Peyer's patch (tissue), 4 donors: Measurements from ENCODE around the gene PCSK5.

Source experiments
- CTCF ChIP-seq, 6 experiments: fragments of 450-650 bp in 4 of 6; fragments of 200-600 bp in 2 of 6; sonication (generic) in 1 of 6; IDR thresholded peaks; one replicate each; pipeline ENCODE4 v1.5.1; 2017 to 2019; ENCODE audit warnings: antibody characterized with exemption in 6 of 6, mild to moderate bottlenecking in 3 of 6, moderate library complexity in 1 of 6
- POLR2A ChIP-seq, 2 donors: fragments of 450-650 bp; IDR thresholded peaks; one replicate each; pipeline ENCODE4 v1.5.1; 2017; ENCODE audit warnings: antibody characterized with exemption in 2 of 2, mild to moderate bottlenecking in 2 of 2, moderate library complexity in 2 of 2

- TF ChIP-seq CTCF (IDR thresholded peaks at IDR 0.05) = no peak
- TF ChIP-seq POLR2A (IDR thresholded peaks at IDR 0.05) = no peak
Observed at GRCh38 chr9:76200315-76200714, 309.8 kb downstream of the PCSK5 start.
